ENCODE data around the gene ACTR2.

DNA sequence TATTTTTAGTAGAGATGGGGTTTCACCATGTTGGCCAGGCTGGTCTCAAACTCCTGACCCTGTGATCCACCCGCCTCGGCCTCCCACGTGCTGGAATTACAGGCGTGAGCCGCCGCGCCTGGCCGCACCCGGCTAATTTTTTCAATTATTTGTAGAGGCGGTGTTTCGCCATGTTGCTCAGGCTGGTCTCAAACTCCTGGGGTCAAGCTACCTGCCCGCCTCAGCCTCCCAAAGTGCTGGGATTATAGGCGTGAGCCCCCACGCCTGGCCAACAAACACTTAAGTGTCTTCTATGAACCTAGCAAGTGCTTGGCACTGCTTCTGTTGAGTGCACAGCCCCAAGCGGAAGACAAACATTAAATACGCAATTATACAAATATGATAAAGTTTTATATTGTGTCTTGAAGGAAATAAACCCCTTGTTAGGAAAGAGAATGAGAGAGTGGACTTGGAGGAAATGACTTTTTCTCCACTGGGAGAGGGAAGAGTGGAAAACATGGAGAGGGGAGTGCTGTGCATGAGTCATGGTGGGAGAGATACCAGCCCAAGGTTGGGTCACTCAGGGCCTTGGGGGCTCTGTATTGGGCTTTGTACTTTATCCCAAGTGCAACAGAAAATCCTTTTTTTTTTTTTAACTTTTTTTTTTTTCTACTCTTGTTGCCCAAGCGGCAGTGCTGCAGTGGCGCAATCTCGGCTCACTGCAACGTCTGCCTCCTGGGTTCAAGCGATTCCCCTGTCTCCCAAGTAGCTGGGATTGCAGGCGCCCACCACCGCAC is 41.4 kb upstream of the ACTR2 start:
- TF ChIP-seq, protein P1, sequence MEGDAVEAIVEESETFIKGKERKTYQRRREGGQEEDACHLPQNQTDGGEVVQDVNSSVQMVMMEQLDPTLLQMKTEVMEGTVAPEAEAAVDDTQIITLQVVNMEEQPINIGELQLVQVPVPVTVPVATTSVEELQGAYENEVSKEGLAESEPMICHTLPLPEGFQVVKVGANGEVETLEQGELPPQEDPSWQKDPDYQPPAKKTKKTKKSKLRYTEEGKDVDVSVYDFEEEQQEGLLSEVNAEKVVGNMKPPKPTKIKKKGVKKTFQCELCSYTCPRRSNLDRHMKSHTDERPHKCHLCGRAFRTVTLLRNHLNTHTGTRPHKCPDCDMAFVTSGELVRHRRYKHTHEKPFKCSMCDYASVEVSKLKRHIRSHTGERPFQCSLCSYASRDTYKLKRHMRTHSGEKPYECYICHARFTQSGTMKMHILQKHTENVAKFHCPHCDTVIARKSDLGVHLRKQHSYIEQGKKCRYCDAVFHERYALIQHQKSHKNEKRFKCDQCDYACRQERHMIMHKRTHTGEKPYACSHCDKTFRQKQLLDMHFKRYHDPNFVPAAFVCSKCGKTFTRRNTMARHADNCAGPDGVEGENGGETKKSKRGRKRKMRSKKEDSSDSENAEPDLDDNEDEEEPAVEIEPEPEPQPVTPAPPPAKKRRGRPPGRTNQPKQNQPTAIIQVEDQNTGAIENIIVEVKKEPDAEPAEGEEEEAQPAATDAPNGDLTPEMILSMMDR (IDR thresholded peaks at IDR 0.05), result no peak
- no peak for TF ChIP-seq POLR2AphosphoS5 (IDR thresholded peaks at IDR 0.05; ENCODE audit: low read depth, low read length)
